K562 (cell line): ENCODE data around the gene PRTN3. TPM values are rescaled to one million over a fixed set of nuclear protein-coding genes. Genes with fewer than 3 reads are reported as not detected.

Source experiments
- CBFA2T2 ChIP-seq: fragments of 450-650 bp; conservative IDR thresholded peaks from 2 replicates; pipeline ENCODE4 v1.6.1; 2017; ENCODE audit warnings: mild to moderate bottlenecking
- CHD7 ChIP-seq: fragments of 200-600 bp; sonication (generic); IDR thresholded peaks from one replicate; pipeline ENCODE4 v1.6.1; 2012; ENCODE audit warnings: mild to moderate bottlenecking, low read depth, low read length, inconsistent platforms
- FUS ChIP-seq: fragments of 200-400 bp; formaldehyde crosslinking; optimal IDR thresholded peaks from 2 replicates; pipeline ENCODE3; 2017; ENCODE audit warnings: low read depth, low read length
- GTF2B ChIP-seq: IDR thresholded peaks from 2 replicates; pipeline ENCODE4 v1.6.1; 2011; ENCODE audit not compliant: insufficient read length; ENCODE audit errors: extremely low read depth
- RBM17 ChIP-seq: fragments of 200-400 bp; formaldehyde crosslinking; IDR thresholded peaks from 2 replicates; pipeline ENCODE4 v1.6.1; 2017; ENCODE audit warnings: low read depth, mild to moderate bottlenecking, low read length, borderline replicate concordance
- RNF2 ChIP-seq: sonication (generic); IDR thresholded peaks from 2 replicates; pipeline ENCODE4 v1.6.1; 2016
- SMARCC2 ChIP-seq: fragments of 450-650 bp; IDR thresholded peaks from 2 replicates; pipeline ENCODE4 v1.6.1; 2017; ENCODE audit warnings: antibody characterized with exemption, moderate library complexity, mild to moderate bottlenecking, low read depth
- ZNF316 ChIP-seq: fragments of 450-650 bp; IDR thresholded peaks from 2 replicates; pipeline ENCODE4 v1.6.1; 2016
- ZNF609 ChIP-seq: sonication (generic); formaldehyde crosslinking; IDR thresholded peaks from 2 replicates; pipeline ENCODE4 v1.8.1; 2023; ENCODE audit warnings: missing genetic modification reagents, mild to moderate bottlenecking, borderline replicate concordance
- ZNF76 ChIP-seq: fragments of 250-450 bp; sonication (Bioruptor Pico); IDR thresholded peaks from 2 replicates; pipeline ENCODE4 v1.4.0; 2020; ENCODE audit warnings: mild to moderate bottlenecking, moderate library complexity, borderline replicate concordance
- polyA plus RNA-seq, 8 experiments: library from polyadenylated mRNA; depleted of rRNA in 4 of 8; stranded (reverse) in 5 of 8; unstranded in 3 of 8; fragments of >200 nt; fragmentation: Nextera tagmentation in 2 of 8; fragmentation: Illumina TruSeq in 1 of 8; extraction: Ambion mirVana in 2 of 8; extraction: Trizol in 1 of 8; gene quantifications; 2 replicates each; pipeline versions ENCODE4 v1.2.1 to v1.2.3, GENCODE V29; 2011 to 2014; ENCODE audit warnings: inconsistent platforms in 1 of 8, missing spikeins in 1 of 8
- total RNA-seq, 7 experiments: library from RNA; depleted of rRNA in 6 of 7; stranded (reverse); fragments of >200 nt in 6 of 7; fragmentation: Illumina TruSeq in 2 of 7; extraction: Trizol in 2 of 7; gene quantifications; 2 replicates each; pipeline versions ENCODE4 v1.2.1 to v1.2.3, GENCODE V29; 2011 to 2021; ENCODE audit warnings: low replicate concordance in 1 of 7

Gene PRTN3
- total and polyA plus RNA-seq, 9 of the 15 experiments (the other 6 are each of a cell fraction or from before 2014, with no cell fraction given), result 0.14 to 0.86 (median 0.43) TPM; not detected in 3

- TF ChIP-seq CHD7 (no peak), ZNF316 (no peak), FUS (no peak), ZNF609 (CRISPR knock-in tag) (no peak), RBM17 (no peak), SMARCC2 (no peak), RNF2 (peak; percentile 60; the same call in 1 of the 2 replicates), ZNF76 (no peak), CBFA2T2 (peak; percentile 96), GTF2B (peak; percentile 29)
These were observed 43.9 kb upstream of the PRTN3 start, which contains the start of gene PTBP1 (continued) for GRCh38 chr19:796692-797527.
